SK-N-MC (cell line): ENCODE results near the gene BBLN.

ENCODE experiments used
- DNase-seq: peaks from one replicate; pipeline ENCODE4 v3.0.0-alpha.2; 2011; ENCODE audit warnings: low read depth, low spot score
- H3K27ac ChIP-seq: fragments of 200-600 bp; sonication (generic); 2 replicates; pipeline ENCODE4 v1.5.1; 2016; ENCODE audit warnings: mixed run types
- H3K36me3 ChIP-seq: fragments of 200-600 bp; sonication (generic); 2 replicates; pipeline ENCODE4 v1.6.1; 2017; ENCODE audit warnings: antibody characterized with exemption, low read length, mixed read lengths; ENCODE audit not compliant: insufficient read depth
- H3K4me3 ChIP-seq: fragments of 200-600 bp; sonication (generic); 2 replicates; pipeline ENCODE4 v1.5.1; 2016
- H3K9ac ChIP-seq: fragments of 200-600 bp; sonication (generic); 2 replicates; pipeline ENCODE4 v1.8.0; 2017; ENCODE audit warnings: mixed run types, mixed read lengths; ENCODE audit not compliant: insufficient read length
- H3K9me3 ChIP-seq: fragments of 200-600 bp; sonication (generic); 2 replicates; pipeline ENCODE4 v1.6.1; 2017; ENCODE audit warnings: low read depth, mild to moderate bottlenecking, antibody characterized with exemption, low read length, moderate library complexity, mixed read lengths
- EZH2 ChIP-seq: fragments of 200-600 bp; sonication (generic); IDR thresholded peaks from one replicate; pipeline ENCODE4 v1.6.1; 2017; ENCODE audit warnings: antibody characterized with exemption
- FOXP2 ChIP-seq: optimal IDR thresholded peaks from 2 replicates; pipeline ENCODE3; 2011; ENCODE audit warnings: mild to moderate bottlenecking, moderate library complexity; ENCODE audit not compliant: insufficient read depth; ENCODE audit errors: extremely low read length, control extremely low read depth
- POLR2AphosphoS5 ChIP-seq: IDR thresholded peaks from 2 replicates; pipeline ENCODE4 v1.6.1; 2012; ENCODE audit warnings: mild to moderate bottlenecking, low read depth, low read length, borderline replicate concordance

Gene BBLN

GRCh38 chr9:128192601-128193371 lies 32.7 kb downstream of the BBLN start:
- TF ChIP-seq POLR2AphosphoS5 (no peak), FOXP2 (no peak), EZH2 (no peak)
- Histone ChIP-seq H3K9me3 (no peaks in the 10 kb centered on the region), H3K27ac (no peak overlapping the region), H3K4me3 (no peak overlapping the region), H3K9ac (no peak overlapping the region), H3K36me3 (peaks cover 11% of the 10 kb centered on the region; the same call in 1 of the 2 replicates)
- no peak for DNase-seq

DNA sequence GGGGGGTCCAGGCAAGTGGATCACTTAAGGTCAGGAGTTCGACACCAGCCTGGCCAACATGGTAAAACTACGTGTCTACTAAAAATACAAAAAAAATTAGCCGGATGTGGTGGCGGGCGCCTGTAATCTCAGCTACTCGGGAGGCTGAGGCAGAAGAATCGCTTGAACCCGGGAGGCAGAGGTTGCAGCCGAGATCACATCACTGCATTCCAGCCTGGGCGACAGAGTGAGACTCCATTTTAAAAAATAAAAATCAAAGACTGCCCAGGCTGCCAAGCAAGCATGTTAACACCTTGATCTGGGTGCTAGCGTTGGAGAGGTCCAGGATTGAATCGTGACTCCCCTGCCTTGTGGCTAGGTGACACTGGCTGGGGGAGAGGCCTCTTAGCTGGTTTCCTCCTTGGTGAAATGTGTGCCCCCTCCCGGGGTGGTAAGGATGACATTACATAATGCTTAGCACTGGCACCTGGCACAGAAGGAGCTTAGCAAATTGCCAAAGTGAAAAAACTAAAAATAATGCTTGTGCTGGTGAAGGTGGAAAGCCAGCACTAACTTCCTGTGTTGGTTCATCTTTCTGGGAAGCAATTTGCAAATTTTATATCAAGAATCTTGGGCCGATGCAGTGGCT lies 33.5 kb downstream of the BBLN start:
- DNase-seq = no peak
- Histone ChIP-seq H3K36me3 (peaks cover 5% of the 10 kb centered on the region; the same call in 1 of the 2 replicates), H3K9ac (no peak overlapping the region), H3K4me3 (no peak overlapping the region), H3K9me3 (no peaks in the 10 kb centered on the region), H3K27ac (no peak overlapping the region)
- TF ChIP-seq EZH2 (no peak), FOXP2 (no peak), POLR2AphosphoS5 (no peak)

GRCh38 chr9:128201441-128202369 lies 41.6 kb downstream of the BBLN start:
- no peak for DNase-seq
- no peak overlapping the region for H3K9ac ChIP-seq
- H3K27ac ChIP-seq = no peak overlapping the region
- H3K36me3 ChIP-seq = no peaks in the 10 kb centered on the region
- H3K4me3 ChIP-seq = no peak overlapping the region
- no peak for TF ChIP-seq EZH2
- no peak for TF ChIP-seq POLR2AphosphoS5
- no peak for TF ChIP-seq FOXP2
- H3K9me3 ChIP-seq = no peaks in the 10 kb centered on the region

GRCh38 chr9:128202648-128203023 lies 42.6 kb downstream of the BBLN start:
- H3K9ac ChIP-seq = no peak overlapping the region
- peak overlapping the region; percentile 87 for H3K4me3 ChIP-seq
- DNase-seq = no peak
- TF ChIP-seq FOXP2 (no peak), EZH2 (no peak), POLR2AphosphoS5 (no peak)
- H3K36me3 ChIP-seq = no peaks in the 10 kb centered on the region
- H3K9me3 ChIP-seq = no peaks in the 10 kb centered on the region
- H3K27ac ChIP-seq = no peak overlapping the region

DNA sequence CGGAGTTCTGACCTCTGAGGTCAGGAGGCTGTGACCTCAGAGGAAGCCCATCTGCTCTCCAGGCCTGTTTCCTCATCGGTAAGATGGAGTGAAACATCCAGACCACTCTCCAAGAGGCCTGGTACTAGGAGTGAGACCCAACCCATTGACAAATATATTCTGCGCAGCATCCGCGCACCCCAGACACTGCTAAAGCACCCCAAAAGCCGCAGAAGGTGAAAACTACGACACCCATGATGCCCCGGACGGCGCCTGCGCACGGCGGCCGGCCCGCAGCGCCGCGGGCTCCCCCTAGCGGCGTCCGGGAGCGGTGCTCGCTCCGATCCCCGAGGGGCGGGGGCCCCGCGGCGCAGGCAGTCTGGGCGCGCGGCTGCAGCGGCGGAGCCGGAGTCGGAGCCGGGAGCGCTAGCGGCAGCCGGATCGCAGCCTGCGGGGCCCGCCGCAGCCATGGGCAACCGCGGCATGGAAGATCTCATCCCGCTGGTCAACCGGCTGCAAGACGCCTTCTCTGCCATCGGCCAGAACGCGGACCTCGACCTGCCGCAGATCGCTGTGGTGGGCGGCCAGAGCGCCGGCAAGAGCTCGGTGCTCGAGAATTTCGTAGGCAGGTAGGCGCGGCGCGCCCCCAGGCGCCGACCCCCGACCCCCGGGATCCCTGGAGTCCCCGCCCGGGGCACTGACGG lies 43.1 kb downstream of the BBLN start, which contains the start of gene DNM1:
Gene DNM1 (plus strand): TSS at position 356 of the 683 bp plus-strand sequence. CDS start 92 bp downstream, at position 448.
- DNase-seq = no peak
- no peak for TF ChIP-seq EZH2
- no peak for TF ChIP-seq FOXP2
- no peak for TF ChIP-seq POLR2AphosphoS5
- Histone ChIP-seq H3K4me3 (peak within 1 kb of the TSS; percentile 87), H3K9ac (peak within 1 kb of the TSS; percentile 66), H3K9me3 (no peaks in the 10 kb centered on the region), H3K36me3 (no peaks in the 10 kb centered on the region), H3K27ac (no peak within 1 kb of the TSS)

DNA sequence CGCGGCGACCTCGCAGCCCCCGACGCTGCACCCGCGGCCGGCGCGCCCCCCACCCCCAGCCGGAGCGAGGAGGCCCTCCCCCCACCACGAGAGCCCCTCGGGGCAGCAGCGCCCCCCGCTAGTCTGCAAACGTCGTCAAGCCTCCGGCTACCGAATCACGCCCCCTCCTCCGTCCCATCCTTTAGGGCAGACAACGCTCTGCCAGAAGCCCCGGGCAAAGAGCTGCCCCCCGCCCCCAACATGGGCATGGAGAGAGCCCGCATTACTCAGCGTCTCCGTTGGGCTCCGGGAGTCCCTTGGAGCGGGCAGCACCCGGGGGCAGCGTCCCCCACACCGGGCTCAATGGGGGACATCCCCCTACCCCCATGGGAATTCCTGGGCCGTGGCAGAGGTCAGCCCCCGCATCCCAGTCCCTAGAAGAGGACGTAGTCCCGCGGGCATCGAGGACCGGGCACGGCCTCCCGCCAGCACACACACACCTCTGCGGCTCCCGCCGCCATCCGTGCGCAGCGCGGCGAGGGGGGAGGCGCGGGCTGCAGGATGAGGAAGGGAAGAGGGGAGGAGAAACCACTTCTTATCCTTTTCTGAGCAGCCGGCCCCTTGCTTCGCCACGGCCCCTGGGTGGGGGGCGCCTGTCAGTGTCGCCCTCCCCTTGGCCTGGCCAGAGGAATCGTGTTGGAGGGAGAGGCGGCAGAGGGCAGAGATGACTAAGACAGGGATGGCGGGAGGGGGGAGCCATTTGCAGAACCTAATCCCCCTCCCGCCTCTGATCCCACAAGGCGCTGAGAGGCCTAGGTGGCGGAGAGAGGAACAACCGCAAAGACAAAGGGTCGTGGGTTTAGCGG lies 43.9 kb downstream of the BBLN start:
- Histone ChIP-seq H3K9ac (peak overlapping the region; percentile 66), H3K9me3 (no peaks in the 10 kb centered on the region)

DNA sequence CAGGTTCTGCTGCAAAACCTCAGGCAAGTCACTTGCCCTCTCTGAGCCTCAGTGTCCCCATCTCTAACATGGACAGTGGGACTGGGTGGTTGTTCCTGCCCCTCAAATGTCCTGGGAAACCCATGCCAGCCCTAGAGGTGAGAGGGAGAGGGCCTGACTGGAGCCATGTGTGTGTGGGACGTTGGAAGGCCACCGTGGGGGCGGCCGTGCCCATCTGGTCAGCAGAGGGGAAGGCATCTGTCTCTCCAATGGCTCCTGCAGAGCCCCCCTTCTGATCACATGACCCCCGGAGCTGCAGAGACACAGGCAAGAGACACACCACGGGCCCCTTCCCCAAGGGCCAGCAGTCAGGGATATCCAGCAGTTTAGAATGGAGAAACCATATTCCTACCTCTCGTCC lies 44.8 kb downstream of the BBLN start:
- no peak overlapping the region for H3K9ac ChIP-seq
- no peaks in the 10 kb centered on the region for H3K9me3 ChIP-seq
- H3K4me3 ChIP-seq = no peak overlapping the region
- H3K27ac ChIP-seq = no peak overlapping the region
- DNase-seq = no peak
- H3K36me3 ChIP-seq = no peaks in the 10 kb centered on the region
- TF ChIP-seq EZH2 = no peak
- TF ChIP-seq FOXP2 = no peak
- TF ChIP-seq POLR2AphosphoS5 = no peak

More for the DNA sequence above, 43.9 kb downstream of the BBLN start:
- peak overlapping the region; percentile 87 for H3K4me3 ChIP-seq
- H3K27ac ChIP-seq = no peak overlapping the region
- DNase-seq = no peak
- no peaks in the 10 kb centered on the region for H3K36me3 ChIP-seq
- TF ChIP-seq POLR2AphosphoS5 (no peak), EZH2 (no peak), FOXP2 (no peak)
